ENCODE data around the gene WIZ. TPM values are rescaled to one million over a fixed set of nuclear protein-coding genes. Genes with fewer than 3 reads are reported as not detected.

WIZ gene
- total RNA-seq, 1 experiment from 2014 or later, result 27.3 TPM

GRCh38 chr19:15432018-15432494 is 17.7 kb downstream of the WIZ start:
- no TSS peak for BruUV-seq (replicated peaks)
- CTCF ChIA-PET, result interaction anchor here (0.6 kb wide), 1 partner anchor 124 kb away, joined by 6 read pairs; no protein-coding TSS in a partner anchor

DNA sequence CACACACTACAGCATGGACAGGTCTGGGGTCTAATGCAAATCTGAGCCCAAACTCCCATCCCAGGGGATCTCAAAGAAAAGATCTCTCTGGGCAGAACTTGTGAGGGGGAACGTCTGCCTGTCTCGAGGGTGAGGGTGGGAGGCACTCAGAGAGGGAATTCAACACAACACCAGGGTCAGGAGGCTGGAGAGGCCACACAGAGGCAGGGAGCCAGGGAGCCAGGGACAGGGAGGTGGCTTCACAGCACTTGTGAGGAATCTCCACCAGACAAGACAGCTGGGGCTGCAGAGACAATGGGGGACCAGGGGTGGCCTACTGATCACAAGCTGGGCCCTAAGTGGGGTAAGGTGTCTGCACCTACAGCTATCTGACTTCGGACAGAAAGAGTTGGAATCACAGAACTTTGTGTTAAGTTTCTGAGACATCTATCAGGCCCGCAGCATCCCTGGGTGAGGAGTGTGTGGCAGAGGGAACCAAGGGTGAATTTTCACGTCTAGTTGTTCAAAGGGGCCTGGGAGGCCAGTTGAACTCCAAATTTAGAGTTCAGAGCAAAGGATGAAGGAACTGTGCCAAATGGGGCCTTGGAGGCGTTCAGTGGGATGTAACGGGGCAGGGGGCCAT is 18.2 kb downstream of the WIZ start:
- no peak overlapping the region for H2AFZ ChIP-seq
- intact Hi-C loops (cut with micrococcal nuclease; ENCODE audit: unreplicated experiment), result no loop called here
- no peaks in the 10 kb centered on the region for H3K9me3 ChIP-seq (ENCODE audit: insufficient read depth, low read depth)
- H3K79me2 ChIP-seq (ENCODE audit: low read depth), result peaks cover 39% of the 10 kb centered on the region
- peaks cover 13% of the 10 kb centered on the region; the same call in 1 of the 2 replicates for H3F3A ChIP-seq (ENCODE audit: insufficient read depth, low read depth)
- H4K20me1 ChIP-seq (ENCODE audit: insufficient read depth), result peaks cover 18% of the 10 kb centered on the region
- TF ChIP-seq CTCF (conservative IDR thresholded peaks at IDR 0.05), result no peak
- TF ChIP-seq EZH2 (IDR thresholded peaks at IDR 0.05; ENCODE audit: low read depth), result no peak
- H3K4me1 ChIP-seq (replicated peaks; ENCODE audit: insufficient read depth), result peaks cover 12% of the 10 kb centered on the region
- no peak overlapping the region for H3K27ac ChIP-seq
- POLR2A ChIA-PET (ENCODE audit: unreplicated experiment), result no interaction called here
- H3K9me2 ChIP-seq (ENCODE audit: insufficient read depth), result no peaks in the 10 kb centered on the region
- TSS peak; percentile 66 for BruUV-seq (replicated peaks)
- no peaks in the 10 kb centered on the region for H3K27me3 ChIP-seq (ENCODE audit: insufficient read depth, low read depth)
- peaks cover 4% of the 10 kb centered on the region; the same call in 1 of the 2 replicates for H3K36me3 ChIP-seq (ENCODE audit: low read depth)
- peak overlapping the region; percentile 96 for H3K4me2 ChIP-seq
- CTCF ChIA-PET, result no interaction called here
- H3K4me3 ChIP-seq, result peak overlapping the region; percentile 84
- no peak for DNase-seq

More at GRCh38 chr19:15432018-15432494, 17.7 kb downstream of the WIZ start:
- Histone ChIP-seq H3F3A (ENCODE audit: insufficient read depth, low read depth) (peaks cover 8% of the 10 kb centered on the region; the same call in 1 of the 2 replicates), H3K4me2 (peak overlapping the region; percentile 96), H4K20me1 (ENCODE audit: insufficient read depth) (peaks cover 18% of the 10 kb centered on the region), H3K4me1 (replicated peaks; ENCODE audit: insufficient read depth) (peaks cover 12% of the 10 kb centered on the region), H3K27me3 (ENCODE audit: insufficient read depth, low read depth) (no peaks in the 10 kb centered on the region), H3K79me2 (ENCODE audit: low read depth) (peaks cover 39% of the 10 kb centered on the region), H3K27ac (no peak overlapping the region), H2AFZ (no peak overlapping the region), H3K9me2 (ENCODE audit: insufficient read depth) (no peaks in the 10 kb centered on the region), H3K4me3 (peak overlapping the region; percentile 84), H3K9me3 (ENCODE audit: insufficient read depth, low read depth) (no peaks in the 10 kb centered on the region), H3K36me3 (ENCODE audit: low read depth) (no peaks in the 10 kb centered on the region)
- POLR2A ChIA-PET (ENCODE audit: unreplicated experiment), result no interaction called here
- intact Hi-C loops (cut with micrococcal nuclease; ENCODE audit: unreplicated experiment), result no loop called here
- TF ChIP-seq EZH2 (IDR thresholded peaks at IDR 0.05; ENCODE audit: low read depth), result no peak
- TF ChIP-seq CTCF (conservative IDR thresholded peaks at IDR 0.05), result no peak
- no peak for DNase-seq

DNA sequence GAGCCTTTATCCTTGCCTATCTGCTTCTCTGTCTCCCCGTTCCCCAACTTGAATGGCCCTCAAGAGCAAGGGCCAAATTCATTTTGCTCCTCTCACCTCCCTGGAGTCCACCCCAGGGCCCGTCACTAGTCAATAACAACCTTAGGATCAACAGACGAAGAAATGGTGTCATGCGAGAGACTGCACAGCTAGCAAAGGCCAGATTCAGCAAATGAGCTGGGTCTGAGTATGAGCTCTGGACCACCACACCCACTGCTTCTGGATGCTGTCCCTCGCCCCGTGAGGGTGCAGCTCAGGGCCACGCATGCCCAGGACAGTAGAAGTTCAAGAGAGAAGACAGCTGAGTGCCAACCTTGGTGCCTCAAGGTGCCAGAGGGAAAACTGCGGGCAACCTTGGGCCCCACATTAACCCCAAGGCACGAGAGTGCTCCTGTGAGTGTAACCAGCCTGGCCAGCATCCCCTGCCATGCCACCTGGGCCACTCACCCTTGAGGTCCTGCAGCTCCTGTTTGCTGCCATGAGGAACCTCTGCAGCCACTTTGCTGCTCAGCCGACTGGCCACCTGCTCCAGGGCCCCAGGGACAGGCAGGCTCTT is 19.1 kb downstream of the WIZ start:
- POLR2A ChIA-PET (ENCODE audit: unreplicated experiment), result no interaction called here

More for the DNA sequence above, 19.1 kb downstream of the WIZ start:
- no peak for TF ChIP-seq CTCF (conservative IDR thresholded peaks at IDR 0.05)
- Histone ChIP-seq H3K36me3 (ENCODE audit: low read depth) (peaks cover 7% of the 10 kb centered on the region; the same call in 1 of the 2 replicates), H3K27me3 (ENCODE audit: insufficient read depth, low read depth) (no peaks in the 10 kb centered on the region), H3K9me3 (ENCODE audit: insufficient read depth, low read depth) (no peaks in the 10 kb centered on the region), H3K79me2 (ENCODE audit: low read depth) (peaks cover 39% of the 10 kb centered on the region), H2AFZ (no peak overlapping the region), H3K4me1 (replicated peaks; ENCODE audit: insufficient read depth) (peaks cover 12% of the 10 kb centered on the region), H3K4me3 (no peak overlapping the region), H3K27ac (no peak overlapping the region), H3F3A (ENCODE audit: insufficient read depth, low read depth) (peaks cover 16% of the 10 kb centered on the region; the same call in 1 of the 2 replicates), H3K4me2 (peak overlapping the region; percentile 96), H3K9me2 (ENCODE audit: insufficient read depth) (no peaks in the 10 kb centered on the region), H4K20me1 (ENCODE audit: insufficient read depth) (peaks cover 18% of the 10 kb centered on the region)
- no peak for DNase-seq
- intact Hi-C loops (cut with micrococcal nuclease; ENCODE audit: unreplicated experiment), result no loop called here
- CTCF ChIA-PET, result no interaction called here
- no TSS peak for BruUV-seq (replicated peaks)

Measured in PC-9 (cell line).